LNCAP (cell line): ENCODE measurements around the gene KIAA0040.

Source experiments
- TF ChIP-seq, protein P1 (sequence below): fragments of 450-650 bp; IDR thresholded peaks from 2 replicates; pipeline ENCODE4 v1.5.1; 2017; ENCODE audit warnings: mild to moderate bottlenecking

Gene KIAA0040

DNA sequence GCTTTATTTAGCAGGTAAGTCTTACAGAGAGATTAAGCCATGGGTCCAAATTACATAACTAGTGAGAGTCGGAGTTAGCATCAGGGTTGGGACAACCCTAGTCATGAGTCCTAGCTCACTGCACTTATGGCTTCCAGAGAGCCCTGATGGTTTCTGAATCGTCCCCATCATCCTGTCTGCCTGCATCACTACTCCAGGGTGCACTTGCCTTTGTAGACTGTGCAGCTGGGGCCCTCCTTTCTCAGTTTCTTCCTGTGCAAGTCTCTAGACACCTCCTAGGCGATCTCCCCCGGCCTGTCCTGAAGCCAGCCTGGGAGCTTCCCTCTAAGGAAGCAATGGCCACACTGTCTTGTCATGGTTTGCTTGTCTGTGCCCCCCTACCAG lies 37.1 kb downstream of the KIAA0040 start:
- TF ChIP-seq, protein P1, sequence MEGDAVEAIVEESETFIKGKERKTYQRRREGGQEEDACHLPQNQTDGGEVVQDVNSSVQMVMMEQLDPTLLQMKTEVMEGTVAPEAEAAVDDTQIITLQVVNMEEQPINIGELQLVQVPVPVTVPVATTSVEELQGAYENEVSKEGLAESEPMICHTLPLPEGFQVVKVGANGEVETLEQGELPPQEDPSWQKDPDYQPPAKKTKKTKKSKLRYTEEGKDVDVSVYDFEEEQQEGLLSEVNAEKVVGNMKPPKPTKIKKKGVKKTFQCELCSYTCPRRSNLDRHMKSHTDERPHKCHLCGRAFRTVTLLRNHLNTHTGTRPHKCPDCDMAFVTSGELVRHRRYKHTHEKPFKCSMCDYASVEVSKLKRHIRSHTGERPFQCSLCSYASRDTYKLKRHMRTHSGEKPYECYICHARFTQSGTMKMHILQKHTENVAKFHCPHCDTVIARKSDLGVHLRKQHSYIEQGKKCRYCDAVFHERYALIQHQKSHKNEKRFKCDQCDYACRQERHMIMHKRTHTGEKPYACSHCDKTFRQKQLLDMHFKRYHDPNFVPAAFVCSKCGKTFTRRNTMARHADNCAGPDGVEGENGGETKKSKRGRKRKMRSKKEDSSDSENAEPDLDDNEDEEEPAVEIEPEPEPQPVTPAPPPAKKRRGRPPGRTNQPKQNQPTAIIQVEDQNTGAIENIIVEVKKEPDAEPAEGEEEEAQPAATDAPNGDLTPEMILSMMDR: no peak

DNA sequence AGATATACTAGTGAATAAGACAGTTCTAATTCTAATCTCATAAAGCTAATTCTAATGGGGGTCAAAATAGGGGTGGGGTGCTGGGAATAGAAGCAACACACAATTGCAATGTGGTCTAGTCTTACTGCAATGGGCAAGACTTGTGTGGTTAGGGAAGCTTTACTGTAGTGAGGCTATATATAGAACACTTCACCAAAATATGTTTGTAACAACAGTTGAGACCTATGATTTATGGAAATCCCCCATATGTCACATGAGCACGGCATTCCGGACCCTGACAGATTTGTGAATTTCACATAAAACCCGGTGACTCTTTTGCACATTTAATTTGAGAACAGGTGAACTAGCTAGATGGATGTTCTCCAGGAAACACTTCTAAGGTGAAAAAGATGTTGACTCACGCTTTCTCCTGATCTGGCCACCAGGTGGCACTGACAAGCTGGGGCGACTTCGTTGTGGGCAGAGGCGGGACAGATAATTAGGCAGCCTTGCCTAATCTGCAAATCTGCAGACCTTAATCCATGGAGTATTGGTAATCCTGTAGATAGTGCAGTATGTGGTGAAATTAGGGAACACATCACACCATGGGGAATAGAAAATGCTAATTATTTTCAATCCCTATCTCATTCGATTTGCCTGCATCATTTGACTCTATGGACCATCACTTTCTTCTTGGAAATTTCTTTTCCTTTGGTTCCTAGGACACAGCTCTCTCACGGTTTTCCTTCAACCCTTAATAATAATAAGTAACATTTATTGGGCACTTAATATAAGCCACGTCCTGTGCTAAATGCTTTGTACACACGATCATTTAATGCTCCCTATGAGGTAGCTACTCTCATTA lies 37.7 kb downstream of the KIAA0040 start:
- TF ChIP-seq, protein P1: peak; percentile 96

DNA sequence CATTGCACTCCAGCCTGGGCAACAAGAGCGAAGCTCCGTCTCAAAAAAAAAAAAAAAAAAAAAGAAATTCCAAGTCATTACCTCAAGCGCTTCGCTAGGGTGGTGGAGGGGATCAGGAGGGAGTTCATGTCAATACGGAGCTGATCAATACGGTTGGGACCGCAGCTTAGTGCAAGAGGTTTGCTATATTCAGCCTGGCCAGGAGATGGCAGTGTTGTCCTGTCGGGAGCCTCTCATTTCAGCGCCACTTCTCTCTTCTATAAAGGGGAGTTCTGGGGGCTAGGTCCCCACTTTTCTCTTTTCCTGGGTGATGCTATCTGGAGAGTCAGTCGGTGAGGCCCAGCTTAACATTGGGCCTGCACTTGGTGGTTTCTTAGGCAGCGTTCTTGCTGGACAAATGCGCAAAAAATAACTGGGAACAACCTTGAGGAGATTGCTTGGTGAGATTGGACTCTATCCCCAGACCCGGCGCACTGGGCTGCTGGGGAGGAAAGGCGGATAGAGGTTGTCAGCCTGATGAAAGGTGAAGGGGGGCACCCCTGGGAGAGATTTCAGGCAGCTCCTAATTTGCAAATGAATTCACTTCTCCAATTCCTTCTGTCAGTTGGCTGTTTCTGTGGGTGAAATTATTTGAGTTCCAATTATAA lies 40.4 kb downstream of the KIAA0040 start:
- TF ChIP-seq, protein P1: peak; percentile 96

DNA sequence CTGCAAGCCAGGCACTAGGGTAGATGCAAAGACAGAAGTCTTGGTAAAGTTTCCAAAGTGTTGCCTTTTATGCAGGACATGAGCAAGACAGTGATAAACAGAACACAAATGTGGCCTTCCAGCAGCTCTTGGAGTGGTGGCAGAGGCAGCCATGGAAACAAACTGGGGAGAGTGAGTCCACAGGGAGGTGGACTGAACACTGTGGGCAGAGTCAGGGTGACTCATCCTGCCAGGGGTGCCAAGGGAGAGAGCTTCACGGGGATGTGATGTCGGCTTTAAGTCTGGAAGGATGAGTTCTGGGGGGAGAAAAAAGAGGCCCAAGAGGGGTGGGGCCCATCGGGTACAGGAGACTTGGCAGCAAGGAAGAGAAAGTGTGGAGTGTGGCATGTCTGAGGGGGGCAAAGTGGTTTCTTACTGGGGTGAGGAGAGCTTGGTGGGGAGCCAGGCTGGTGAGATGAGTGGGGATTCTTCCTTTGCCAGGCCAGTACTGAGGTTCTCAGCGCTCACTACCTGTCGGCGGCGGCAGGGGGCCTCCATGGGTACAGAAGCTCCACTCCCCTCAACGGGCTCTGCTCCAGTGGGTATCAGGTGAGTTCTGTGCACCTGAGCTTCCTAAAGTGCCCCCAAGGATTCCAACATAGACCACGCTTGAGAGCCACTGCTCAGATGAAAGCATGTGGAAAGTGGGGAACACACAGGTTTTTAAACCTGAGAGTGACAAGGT lies 41.8 kb downstream of the KIAA0040 start:
- TF ChIP-seq, protein P1: no peak

DNA sequence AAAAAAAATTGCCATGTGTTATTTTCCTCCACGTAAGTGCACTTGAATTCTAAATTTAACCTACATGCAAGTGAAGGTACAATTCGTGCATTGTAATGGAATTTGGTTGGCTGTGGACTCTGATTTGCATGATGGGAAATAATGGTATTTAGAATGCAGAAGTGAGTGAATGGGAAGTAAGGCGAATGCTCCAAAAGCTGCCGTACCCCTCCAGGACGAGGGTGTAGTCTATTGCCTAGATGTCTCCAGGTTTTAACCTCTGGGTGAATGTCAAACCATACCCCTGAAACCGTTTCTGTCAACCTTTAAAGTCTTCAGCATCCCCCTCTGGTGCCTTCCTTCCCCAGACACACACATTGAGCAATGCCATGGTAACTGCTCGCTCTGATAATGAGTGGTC lies 44.5 kb downstream of the KIAA0040 start:
- TF ChIP-seq, protein P1: no peak

DNA sequence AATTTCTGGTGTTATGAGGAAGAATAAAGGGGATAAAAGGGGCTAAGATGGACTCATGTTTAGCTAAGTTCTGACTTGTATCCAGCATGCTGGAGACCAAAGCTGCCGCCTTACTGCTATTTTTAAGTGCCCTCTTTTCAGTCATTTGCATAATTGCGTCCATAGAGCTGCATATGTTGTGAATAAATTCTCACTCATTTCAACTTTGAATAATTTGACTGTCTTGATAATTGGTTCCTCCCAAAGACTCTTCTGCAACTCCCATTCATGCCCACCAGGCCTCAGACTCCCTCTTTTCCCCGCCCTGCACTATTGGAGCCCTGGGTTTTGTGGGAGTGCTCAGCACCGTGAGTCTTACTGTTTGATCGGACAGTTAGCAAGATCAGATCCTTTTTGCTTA lies 45.0 kb downstream of the KIAA0040 start:
- TF ChIP-seq, protein P1: no peak

DNA sequence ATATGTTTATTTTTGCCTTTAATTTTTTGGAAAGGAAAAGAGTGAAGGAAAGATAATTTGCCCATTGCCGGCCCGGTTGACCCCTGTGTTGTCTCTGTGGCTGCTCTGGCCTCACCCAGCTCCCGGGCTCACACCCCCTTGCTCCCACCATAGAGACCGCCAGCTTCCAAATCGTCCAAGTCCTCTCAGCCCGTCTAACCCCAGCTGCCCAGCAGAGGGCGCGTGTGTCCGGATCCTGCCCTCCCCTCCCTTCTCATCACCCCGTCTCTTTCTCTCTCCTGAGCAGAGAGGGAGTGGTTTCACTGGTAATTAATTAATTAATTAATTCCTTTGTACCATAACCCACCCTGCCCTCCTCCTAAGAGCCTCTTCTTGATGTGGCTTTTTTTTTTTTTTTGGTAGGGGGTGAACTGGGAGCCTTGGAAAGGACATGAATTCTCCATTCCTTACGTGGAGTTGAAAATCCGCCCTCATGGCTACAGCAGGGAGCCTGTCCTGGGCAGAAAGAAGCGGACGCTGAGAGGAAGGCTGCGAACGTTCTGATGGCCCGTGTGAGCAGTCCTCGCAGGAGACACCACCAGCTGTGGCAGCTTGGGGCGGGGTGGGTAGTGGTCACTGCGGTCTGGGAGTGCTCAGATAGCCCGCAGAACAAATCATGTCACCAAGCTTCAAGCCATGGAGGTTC lies 45.9 kb downstream of the KIAA0040 start:
- TF ChIP-seq, protein P1: peak; percentile 99
